Endothelial cell of umbilical vein (primary cell): ENCODE results near the gene KIAA1217. TPM values are rescaled to one million over a fixed set of nuclear protein-coding genes. Genes with fewer than 3 reads are reported as not detected.

Experiments used
- BruUV-seq: library from RNA; stranded (reverse); fragments of 400-500 nt; replicated peaks from 2 replicates; lab custom pipeline; 2021; lab: Mats Ljungman, UMichigan
- CTCF ChIA-PET: fragments of 300-600, 350-600 bp; sonication (Branson Sonifier 250); formaldehyde crosslinking; loops from one replicate; lab custom pipeline; 2021; ENCODE audit warnings: antibody characterized with exemption, inconsistent platforms; lab: Charles Lee
- POLR2A ChIA-PET: fragments of 300-600, 350-600 bp; sonication (Branson Sonifier 250); formaldehyde crosslinking; loops from one replicate; lab custom pipeline; 2021; ENCODE audit warnings: antibody characterized with exemption, inconsistent platforms; lab: Charles Lee
- DNase-seq: peaks from one replicate; pipeline ENCODE4 v3.0.0-alpha.2; 2011; ENCODE audit warnings: low read depth, low spot score
- FAIRE-seq: peaks from 2 replicates; lab custom pipeline; 2011; peaks lifted over from hg19 to GRCh38; lab: Jason Lieb, UNC
- H2AFZ ChIP-seq: 2 replicates; pipeline ENCODE4 v1.6.0; 2012; ENCODE audit warnings: low read depth, low read length, control low read depth, inconsistent platforms
- H3K27ac ChIP-seq: 2 replicates; pipeline ENCODE4 v1.5.1; 2011; ENCODE audit warnings: low read depth, mild to moderate bottlenecking, control low read depth, low read length, moderate library complexity; ENCODE audit not compliant: insufficient read depth
- H3K27me3 ChIP-seq, 2 experiments: 2 replicates each; pipeline versions ENCODE4 v1.6.0 to v1.6.1; 2011; ENCODE audit warnings: low read length in 2 of 2, mixed read lengths in 1 of 2; ENCODE audit not compliant: control insufficient read depth in 2 of 2, insufficient read depth in 2 of 2
- H3K36me3 ChIP-seq, 2 experiments: 2 replicates in 1 of 2; 3 replicates in 1 of 2; pipeline ENCODE4 v1.5.1; 2011; ENCODE audit warnings: low read length in 2 of 2, mild to moderate bottlenecking in 1 of 2, moderate library complexity in 1 of 2; ENCODE audit not compliant: control insufficient read depth in 2 of 2, insufficient read depth in 2 of 2; ENCODE audit errors: extremely low read depth in 1 of 2
- H3K4me1 ChIP-seq: 3 replicates; pipeline ENCODE4 v1.5.1; 2011; ENCODE audit warnings: mild to moderate bottlenecking, low read length; ENCODE audit not compliant: control insufficient read depth, insufficient read depth; ENCODE audit errors: extremely low read depth
- H3K4me2 ChIP-seq: 2 replicates; pipeline ENCODE4 v1.6.1; 2011; ENCODE audit warnings: low read length, control low read depth, mixed read lengths; ENCODE audit not compliant: insufficient read depth
- H3K4me3 ChIP-seq, 3 experiments: fragments of 200-600 bp in 1 of 3; sonication (generic), shearing (Covaris generic) in 1 of 3; replicated peaks in 1 of 3; 2 replicates each; pipeline ENCODE4 v1.5.1; 2011 to 2016; ENCODE audit warnings: control low read depth in 3 of 3, low read length in 3 of 3, mild to moderate bottlenecking in 2 of 3, inconsistent platforms in 1 of 3, low read depth in 1 of 3, moderate library complexity in 1 of 3; ENCODE audit not compliant: insufficient read depth in 1 of 3
- H3K79me2 ChIP-seq: 2 replicates; pipeline ENCODE4 v1.6.0; 2012; ENCODE audit warnings: low read length, inconsistent platforms; ENCODE audit not compliant: control insufficient read depth, insufficient read depth
- H3K9ac ChIP-seq: replicated peaks from 2 replicates; pipeline ENCODE3; 2011; ENCODE audit warnings: low read length, control low read depth; ENCODE audit not compliant: insufficient read depth; ENCODE audit errors: extremely low read depth
- H3K9me1 ChIP-seq: replicated peaks from 3 replicates; pipeline ENCODE4 v1.6.0; 2011; ENCODE audit warnings: mild to moderate bottlenecking, low read length; ENCODE audit not compliant: control insufficient read depth, insufficient read depth; ENCODE audit errors: extremely low read depth
- H3K9me3 ChIP-seq: replicated peaks from 2 replicates; pipeline ENCODE4 v1.5.1; 2012; ENCODE audit warnings: low read length, inconsistent platforms; ENCODE audit not compliant: control insufficient read depth, insufficient read depth
- H4K20me1 ChIP-seq: replicated peaks from 2 replicates; pipeline ENCODE3; 2011; ENCODE audit warnings: mild to moderate bottlenecking, low read length; ENCODE audit not compliant: control insufficient read depth, insufficient read depth; ENCODE audit errors: extremely low read depth
- EZH2 ChIP-seq: IDR thresholded peaks from 2 replicates; pipeline ENCODE4 v1.6.1; 2012; ENCODE audit warnings: borderline replicate concordance, low read depth, mild to moderate bottlenecking, moderate library complexity, low read length, inconsistent platforms; ENCODE audit not compliant: severe bottlenecking
- FOS ChIP-seq: IDR thresholded peaks from 2 replicates; pipeline ENCODE4 v1.6.1; 2011; ENCODE audit warnings: mild to moderate bottlenecking, low read length, moderate library complexity, borderline replicate concordance; ENCODE audit not compliant: insufficient read depth
- GATA2 ChIP-seq: IDR thresholded peaks from 2 replicates; pipeline ENCODE4 v1.7.0; 2011; ENCODE audit warnings: low read depth, mild to moderate bottlenecking, moderate library complexity, mixed read lengths, low read length; ENCODE audit not compliant: insufficient read length, insufficient read depth
- JUN ChIP-seq: IDR thresholded peaks from 2 replicates; pipeline ENCODE4 v1.6.1; 2011; ENCODE audit warnings: borderline replicate concordance, low read depth; ENCODE audit not compliant: insufficient read length, insufficient read depth
- MYC ChIP-seq: IDR thresholded peaks from one replicate; pipeline ENCODE4 v1.6.1; 2011; ENCODE audit warnings: mild to moderate bottlenecking, low read depth, low read length
- POLR2A ChIP-seq: IDR thresholded peaks from 2 replicates; pipeline ENCODE4 v1.6.1; 2012; ENCODE audit warnings: low read depth, mild to moderate bottlenecking, control low read depth, low read length
- POLR2AphosphoS5 ChIP-seq: IDR thresholded peaks from 2 replicates; pipeline ENCODE4 v1.6.1; 2012; ENCODE audit warnings: low read depth, mild to moderate bottlenecking, control low read depth, low read length, moderate library complexity; ENCODE audit not compliant: insufficient read depth
- dilution Hi-C: fragments of 300-500 bp; cut with MboI; formaldehyde crosslinking; loops from one replicate; pipeline ENCODE4 v1.15.0; 2019; ENCODE audit warnings: low sequenced_read_pairs; ENCODE audit not compliant: extremely low pct_ligation_motif_present
- intact Hi-C: fragments of 100-400 bp; cut with micrococcal nuclease; formaldehyde crosslinking; loops from one replicate; pipeline ENCODE4 v1.10.0; 2022
- polyA plus RNA-seq, 4 experiments: library from polyadenylated mRNA; depleted of rRNA in 3 of 4; stranded (reverse) in 3 of 4; unstranded in 1 of 4; fragments of >200 nt; gene quantifications; 2 replicates each; pipeline versions ENCODE4 v1.2.1 to v1.2.3, GENCODE V29; 2011 to 2012; ENCODE audit warnings: missing spikeins in 1 of 4
- total RNA-seq: library from RNA; stranded (reverse); gene quantifications from 2 replicates; pipeline ENCODE4 v1.2.3, GENCODE V29; 2021
- TF ChIP-seq, protein P1 (sequence below), 2 donors: IDR thresholded peaks; 1 replicate in 1 of 2; 2 replicates in 1 of 2; pipeline ENCODE4 v1.5.1; 2011; ENCODE audit warnings: low read length in 2 of 2, mild to moderate bottlenecking in 2 of 2, moderate library complexity in 2 of 2, control low read depth in 1 of 2, inconsistent platforms in 1 of 2, low read depth in 1 of 2; ENCODE audit not compliant: insufficient read depth in 1 of 2; ENCODE audit errors: extremely low read depth in 1 of 2
- TF ChIP-seq, protein P2 (sequence below): IDR thresholded peaks from 2 replicates; pipeline ENCODE4 v1.6.1; 2011; ENCODE audit not compliant: insufficient read depth, insufficient read length

Gene KIAA1217
- total and polyA plus RNA-seq, 2 donors (not counting 3 experiments of a cell fraction or from before 2014, with no cell fraction given), result 0.83 to 10.3 TPM

DNA sequence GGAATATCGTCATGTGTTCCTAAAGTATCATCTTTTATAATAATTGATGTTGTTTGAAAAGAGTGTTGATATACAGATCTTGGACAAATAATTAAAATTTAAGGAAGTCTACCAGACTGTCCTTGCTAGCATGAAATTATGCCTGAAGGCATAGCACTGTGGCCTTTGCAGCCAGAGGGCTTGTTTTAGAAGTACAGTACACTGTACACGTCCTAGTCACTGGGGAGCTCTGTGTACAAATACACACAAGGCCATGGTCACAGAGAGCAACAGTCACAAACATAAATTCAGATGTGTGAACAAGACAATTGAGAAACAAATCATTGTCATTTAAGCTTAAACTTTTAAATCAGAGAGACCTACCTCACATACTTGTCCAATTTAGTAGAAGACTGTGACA, 133.0 kb downstream of the KIAA1217 start:
- Histone ChIP-seq H3K4me2 (no peak overlapping the region), H3K27ac (no peak overlapping the region), H3K27me3 (no peaks in the 10 kb centered on the region), H3K9me1 (no peaks in the 10 kb centered on the region), H4K20me1 (no peaks in the 10 kb centered on the region), H3K9me3 (no peaks in the 10 kb centered on the region), H3K36me3 (no peaks in the 10 kb centered on the region), H2AFZ (no peak overlapping the region), H3K4me1 (no peaks in the 10 kb centered on the region), H3K79me2 (no peaks in the 10 kb centered on the region), H3K9ac (no peak overlapping the region), H3K4me3 (no peak overlapping the region)
- FAIRE-seq (no peak), DNase-seq (no peak)
- CTCF ChIA-PET, result interaction anchor here (0.7 kb wide), 1 partner anchor 1596 kb away, joined by 3 read pairs; no protein-coding TSS in a partner anchor
- intact Hi-C loops (no loop called here), dilution Hi-C loops (no loop called here)
- TF ChIP-seq POLR2AphosphoS5, result no peak
- TF ChIP-seq MYC, result no peak
- TF ChIP-seq POLR2A, result no peak
- TF ChIP-seq, protein P1, sequence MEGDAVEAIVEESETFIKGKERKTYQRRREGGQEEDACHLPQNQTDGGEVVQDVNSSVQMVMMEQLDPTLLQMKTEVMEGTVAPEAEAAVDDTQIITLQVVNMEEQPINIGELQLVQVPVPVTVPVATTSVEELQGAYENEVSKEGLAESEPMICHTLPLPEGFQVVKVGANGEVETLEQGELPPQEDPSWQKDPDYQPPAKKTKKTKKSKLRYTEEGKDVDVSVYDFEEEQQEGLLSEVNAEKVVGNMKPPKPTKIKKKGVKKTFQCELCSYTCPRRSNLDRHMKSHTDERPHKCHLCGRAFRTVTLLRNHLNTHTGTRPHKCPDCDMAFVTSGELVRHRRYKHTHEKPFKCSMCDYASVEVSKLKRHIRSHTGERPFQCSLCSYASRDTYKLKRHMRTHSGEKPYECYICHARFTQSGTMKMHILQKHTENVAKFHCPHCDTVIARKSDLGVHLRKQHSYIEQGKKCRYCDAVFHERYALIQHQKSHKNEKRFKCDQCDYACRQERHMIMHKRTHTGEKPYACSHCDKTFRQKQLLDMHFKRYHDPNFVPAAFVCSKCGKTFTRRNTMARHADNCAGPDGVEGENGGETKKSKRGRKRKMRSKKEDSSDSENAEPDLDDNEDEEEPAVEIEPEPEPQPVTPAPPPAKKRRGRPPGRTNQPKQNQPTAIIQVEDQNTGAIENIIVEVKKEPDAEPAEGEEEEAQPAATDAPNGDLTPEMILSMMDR (IDR thresholded peaks at IDR 0.05; ENCODE audit: extremely low read depth in 1 of 2, insufficient read depth in 1 of 2, low read depth in 1 of 2, low read length in 2 of 2), result no peak
- TF ChIP-seq, protein P2, sequence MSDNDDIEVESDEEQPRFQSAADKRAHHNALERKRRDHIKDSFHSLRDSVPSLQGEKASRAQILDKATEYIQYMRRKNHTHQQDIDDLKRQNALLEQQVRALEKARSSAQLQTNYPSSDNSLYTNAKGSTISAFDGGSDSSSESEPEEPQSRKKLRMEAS, result no peak
- TF ChIP-seq JUN, result no peak
- TF ChIP-seq EZH2, result no peak
- TF ChIP-seq FOS, result no peak
- TF ChIP-seq GATA2, result no peak
- POLR2A ChIA-PET, result no interaction called here
- no TSS peak for BruUV-seq
